Lung (tissue), 12 donors: ENCODE measurements around the gene RTKN2. TPM values are rescaled to one million over a fixed set of nuclear protein-coding genes. Genes with fewer than 3 reads are reported as not detected.
"Not testable (repeated sequence)": the region's sequence is repeated elsewhere in the genome, so short reads cannot be mapped to it uniquely, and the experiment has no call there.

Experiments
- ATAC-seq: fragments of 200-7000 bp; cut with Tn5 transposase; one replicate; pipeline ENCODE4 v1.9.1; 2020; ENCODE audit warnings: moderate number of reproducible peaks; ENCODE audit not compliant: insufficient read depth, low FRiP score
- DNase-seq, 3 donors: peaks; one replicate each; pipeline ENCODE4 v3.0.0-alpha.2; 2013 to 2017
- H3K27ac ChIP-seq, 2 donors: one replicate each; pipeline ENCODE4 v1.5.1; 2013; ENCODE audit warnings: mild to moderate bottlenecking in 2 of 2, moderate library complexity in 2 of 2, control low read depth in 1 of 2, inconsistent platforms in 1 of 2, low read depth in 1 of 2, low read length in 1 of 2
- H3K27me3 ChIP-seq, 3 donors: one replicate each; pipeline ENCODE4 v1.5.1; 2013; ENCODE audit warnings: low read length in 2 of 3; ENCODE audit not compliant: control insufficient read depth in 3 of 3, insufficient read depth in 3 of 3
- H3K36me3 ChIP-seq, 4 donors: one replicate each; pipeline ENCODE4 v1.5.1; 2013; ENCODE audit warnings: low read length in 4 of 4, mild to moderate bottlenecking in 1 of 4, moderate library complexity in 1 of 4; ENCODE audit not compliant: control insufficient read depth in 4 of 4, insufficient read depth in 4 of 4
- H3K4me1 ChIP-seq, 5 donors: one replicate each; pipeline ENCODE4 v1.5.1; 2013; ENCODE audit warnings: low read length in 5 of 5, mild to moderate bottlenecking in 2 of 5, moderate library complexity in 1 of 5; ENCODE audit not compliant: control insufficient read depth in 5 of 5, insufficient read depth in 5 of 5
- H3K4me3 ChIP-seq: one replicate; pipeline ENCODE4 v1.5.1; 2013; ENCODE audit warnings: mild to moderate bottlenecking, control low read depth, moderate library complexity
- H3K9ac ChIP-seq, 2 donors: one replicate each; pipeline ENCODE4 v1.5.1; 2013; ENCODE audit warnings: low read length in 2 of 2, control low read depth in 1 of 2; ENCODE audit not compliant: insufficient read depth in 1 of 2
- H3K9me3 ChIP-seq, 4 donors: one replicate each; pipeline ENCODE4 v1.5.1; 2013; ENCODE audit warnings: low read length in 3 of 4, mild to moderate bottlenecking in 1 of 4, moderate library complexity in 1 of 4; ENCODE audit not compliant: control insufficient read depth in 4 of 4, insufficient read depth in 3 of 4
- CTCF ChIP-seq: IDR thresholded peaks from 2 replicates; pipeline ENCODE4 v1.5.1; 2012; ENCODE audit warnings: mild to moderate bottlenecking; ENCODE audit errors: control extremely low read depth, extremely low read depth
- WGBS, 2 donors: extraction: QIAGEN DNeasy Blood & Tissue Kit; methylation state at CpG; one replicate each; pipeline ENCODE4 v1.1.7; 2013; 5-methylcytosine and 5-hydroxymethylcytosine counted together
- polyA plus RNA-seq, 2 donors: library from polyadenylated mRNA; stranded (reverse); fragments of 200-250 nt; gene quantifications; one replicate each; pipeline ENCODE4 v1.2.1, GENCODE V29; 2013
- total RNA-seq, 2 donors: library from RNA; depleted of rRNA in 1 of 2; stranded (reverse); fragments of >200 nt in 1 of 2; gene quantifications; one replicate each; pipeline ENCODE4 v1.2.1, GENCODE V29; 2014 to 2021
- donor health status: control.
- donor health status: control.
- donor health status: Bipolar disorder and iron deficiency.
- donor health status: healthy.
- donor health status: DM: yes; HTN: yes; CAD: no.

Gene RTKN2
- total and polyA plus RNA-seq, 4 donors: 3.7 to 34.7 (median 16.8) TPM

GRCh38 chr10:62244785-62245467 is 23.7 kb downstream of the RTKN2 start:
- H3K9ac ChIP-seq: no peak overlapping the region
- no peak overlapping the region for H3K4me3 ChIP-seq
- no peaks in the 10 kb centered on the region for H3K9me3 ChIP-seq
- peak; percentile 62 to 97 (median 95) for DNase-seq
- no peak overlapping the region for H3K27ac ChIP-seq
- no peaks in the 10 kb centered on the region for H3K36me3 ChIP-seq
- no peaks in the 10 kb centered on the region for H3K27me3 ChIP-seq
- H3K4me1 ChIP-seq: peaks cover 0 to 28% (median 3%) of the 10 kb centered on the region in 5 donors
- peak; percentile 80 for ATAC-seq
- peak; percentile 66 for TF ChIP-seq CTCF
- 34 to 39% methylated on average over 5 of the region's 5 CpGs for WGBS, 2 donors

GRCh38 chr10:62244088-62244487 is 24.6 kb downstream of the RTKN2 start:
- DNase-seq (no peak), ATAC-seq (no peak)
- 40 to 68% methylated on average over 3 of the region's 3 CpGs for WGBS, 2 donors
- no peak overlapping the region for H3K27ac ChIP-seq
- H3K36me3 ChIP-seq: no peaks in the 10 kb centered on the region
- no peaks in the 10 kb centered on the region for H3K27me3 ChIP-seq
- no peak overlapping the region for H3K4me3 ChIP-seq
- no peaks in the 10 kb centered on the region for H3K9me3 ChIP-seq
- no peak overlapping the region for H3K9ac ChIP-seq
- H3K4me1 ChIP-seq: peaks cover 0 to 28% (median 3%) of the 10 kb centered on the region in 5 donors
- no peak for TF ChIP-seq CTCF

GRCh38 chr10:62243647-62243997 is 25.0 kb downstream of the RTKN2 start:
- WGBS, 2 donors: 73 to 81% methylated on average over 2 of the region's 2 CpGs
- H3K4me3 ChIP-seq: no peak overlapping the region
- H3K9ac ChIP-seq: peak overlapping the region in 1 of 2 donors; percentile 63

GRCh38 chr10:62242965-62243646 is 25.5 kb downstream of the RTKN2 start:
- not testable (repeated sequence) for H3K9me3 ChIP-seq, H3K27me3 ChIP-seq, H3K36me3 ChIP-seq, H3K4me3 ChIP-seq
- Histone ChIP-seq H3K4me1 (peaks cover 0 to 28% (median 3%) of the 10 kb centered on the region in 5 donors), H3K9ac (peak overlapping the region in 1 of 2 donors; percentile 63), H3K27ac (peak overlapping the region in 1 of 2 donors; percentile 85)
- WGBS, 2 donors: 53 to 68% methylated on average over 4 of the region's 4 CpGs
- ATAC-seq (peak; percentile 87), DNase-seq (peak; percentile 18 to 93 (median 87))

More at GRCh38 chr10:62243647-62243997, 25.0 kb downstream of the RTKN2 start:
- Histone ChIP-seq H3K36me3 (no peaks in the 10 kb centered on the region), H3K9me3 (no peaks in the 10 kb centered on the region), H3K4me1 (peaks cover 0 to 28% (median 3%) of the 10 kb centered on the region in 5 donors), H3K27me3 (no peaks in the 10 kb centered on the region), H3K27ac (peak overlapping the region in 1 of 2 donors; percentile 85)
- DNase-seq: no peak
- no peak for ATAC-seq
- TF ChIP-seq CTCF: no peak

- peaks cover 0 to 37% (median 3%) of the 10 kb centered on the region in 5 donors for H3K4me1 ChIP-seq
- not testable (repeated sequence) for H3K9ac ChIP-seq, H3K27ac ChIP-seq, ATAC-seq, H3K9me3 ChIP-seq, DNase-seq, H3K36me3 ChIP-seq, H3K4me3 ChIP-seq, H3K27me3 ChIP-seq
- WGBS, 2 donors: 67 to 96% methylated on average over 4 of the region's 4 CpGs
Observed at GRCh38 chr10:62241521-62241920, 27.1 kb downstream of the RTKN2 start.
